HEK293T (cell line): Measurements from ENCODE around the gene TFEB.

Source experiments
- ARNT ChIP-seq: fragments of 450-650 bp; IDR thresholded peaks from 2 replicates; pipeline ENCODE4 v1.6.1; 2017; ENCODE audit warnings: mild to moderate bottlenecking
- BHLHE40 ChIP-seq: fragments of 450-650 bp; IDR thresholded peaks from 2 replicates; pipeline ENCODE4 v1.6.1; 2016; ENCODE audit warnings: mild to moderate bottlenecking, moderate library complexity, borderline replicate concordance
- CTBP1 ChIP-seq: fragments of 450-650 bp; IDR thresholded peaks from 2 replicates; pipeline ENCODE4 v1.6.1; 2016; ENCODE audit warnings: borderline replicate concordance
- ELF4 ChIP-seq: fragments of 450-650 bp; IDR thresholded peaks from 2 replicates; pipeline ENCODE4 v1.6.1; 2017; ENCODE audit warnings: antibody characterized with exemption
- FOXA1 ChIP-seq: fragments of 450-650 bp; IDR thresholded peaks from 2 replicates; pipeline ENCODE4 v1.6.1; 2016; ENCODE audit warnings: mild to moderate bottlenecking
- FOXK2 ChIP-seq: fragments of 450-650 bp; IDR thresholded peaks from 2 replicates; pipeline ENCODE4 v1.6.1; 2016; ENCODE audit warnings: mild to moderate bottlenecking
- FOXM1 ChIP-seq: fragments of 450-650 bp; IDR thresholded peaks from 2 replicates; pipeline ENCODE4 v1.6.1; 2017; ENCODE audit warnings: mild to moderate bottlenecking, borderline replicate concordance
- NFRKB ChIP-seq: fragments of 450-650 bp; IDR thresholded peaks from 2 replicates; pipeline ENCODE4 v1.6.1; 2016; ENCODE audit warnings: mild to moderate bottlenecking, moderate library complexity
- SP1 ChIP-seq: fragments of 450-650 bp; IDR thresholded peaks from 2 replicates; pipeline ENCODE4 v1.6.1; 2017
- SUZ12 ChIP-seq: fragments of 450-650 bp; IDR thresholded peaks from 2 replicates; pipeline ENCODE4 v1.6.1; 2016; ENCODE audit warnings: mild to moderate bottlenecking
- TARDBP ChIP-seq: fragments of 450-650 bp; IDR thresholded peaks from 2 replicates; pipeline ENCODE4 v1.6.1; 2016
- ZNF384 ChIP-seq: fragments of 450-650 bp; IDR thresholded peaks from 2 replicates; pipeline ENCODE4 v1.6.1; 2016
- TF ChIP-seq, protein P1 (sequence below): fragments of 450-650 bp; IDR thresholded peaks from 2 replicates; pipeline ENCODE4 v1.6.1; 2016

DNA sequence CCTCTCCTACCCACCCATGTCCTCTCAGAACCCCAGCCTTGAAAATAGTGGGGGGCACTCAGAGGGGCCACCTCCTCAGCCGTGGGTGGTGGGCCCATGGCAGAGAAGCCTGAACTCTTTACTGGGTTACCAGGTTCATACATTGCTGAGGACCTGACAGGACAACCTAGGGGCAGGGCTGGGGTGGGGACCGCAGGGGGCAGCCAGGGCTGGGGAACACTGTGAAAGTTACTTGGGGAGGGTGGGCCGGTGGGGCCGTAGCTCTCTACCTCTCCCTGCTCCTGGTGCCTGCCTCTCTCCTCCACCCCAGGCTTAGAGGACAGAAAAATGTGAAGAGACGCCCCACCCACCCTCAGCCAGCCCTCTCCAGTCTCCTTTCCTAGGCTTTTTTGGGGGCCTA is 81.7 kb downstream of the TFEB start:
- no peak for TF ChIP-seq ARNT
- TF ChIP-seq NFRKB = no peak
- TF ChIP-seq SUZ12 = no peak
- TF ChIP-seq BHLHE40 = no peak
- TF ChIP-seq ZNF384 = no peak
- TF ChIP-seq TARDBP = no peak
- no peak for TF ChIP-seq FOXM1
- no peak for TF ChIP-seq ELF4
- TF ChIP-seq FOXK2 = no peak
- TF ChIP-seq CTBP1 = no peak
- TF ChIP-seq FOXA1 = no peak
- no peak for TF ChIP-seq SP1
- TF ChIP-seq, protein P1, sequence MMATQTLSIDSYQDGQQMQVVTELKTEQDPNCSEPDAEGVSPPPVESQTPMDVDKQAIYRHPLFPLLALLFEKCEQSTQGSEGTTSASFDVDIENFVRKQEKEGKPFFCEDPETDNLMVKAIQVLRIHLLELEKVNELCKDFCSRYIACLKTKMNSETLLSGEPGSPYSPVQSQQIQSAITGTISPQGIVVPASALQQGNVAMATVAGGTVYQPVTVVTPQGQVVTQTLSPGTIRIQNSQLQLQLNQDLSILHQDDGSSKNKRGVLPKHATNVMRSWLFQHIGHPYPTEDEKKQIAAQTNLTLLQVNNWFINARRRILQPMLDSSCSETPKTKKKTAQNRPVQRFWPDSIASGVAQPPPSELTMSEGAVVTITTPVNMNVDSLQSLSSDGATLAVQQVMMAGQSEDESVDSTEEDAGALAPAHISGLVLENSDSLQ = no peak
